PFSK-1 (cell line): ENCODE measurements around the gene IRF2.

Experiments used
- FOXP2 ChIP-seq: optimal IDR thresholded peaks from 2 replicates; pipeline ENCODE3; 2011; ENCODE audit warnings: borderline replicate concordance, control low read depth, inconsistent platforms; ENCODE audit not compliant: insufficient read depth; ENCODE audit errors: extremely low read length, extremely low read depth
- POLR2AphosphoS5 ChIP-seq: IDR thresholded peaks from 2 replicates; pipeline ENCODE4 v1.6.1; 2012; ENCODE audit warnings: low read depth, mild to moderate bottlenecking, control low read depth, low read length, moderate library complexity
- SIN3A ChIP-seq: IDR thresholded peaks from 2 replicates; pipeline ENCODE4 v1.6.1; 2012; ENCODE audit warnings: mild to moderate bottlenecking, low read length, moderate library complexity, borderline replicate concordance; ENCODE audit not compliant: insufficient read depth
- TAF1 ChIP-seq: IDR thresholded peaks from 2 replicates; pipeline ENCODE4 v1.6.1; 2012; ENCODE audit warnings: low read length, control low read depth, borderline replicate concordance; ENCODE audit not compliant: insufficient read depth
- TF ChIP-seq, protein P1 (sequence below), 2 experiments: IDR thresholded peaks; 2 replicates each; pipeline versions ENCODE4 v1.6.1 to v1.8.0; 2011 to 2012; ENCODE audit warnings: low read depth in 2 of 2, low read length in 2 of 2, control low read depth in 1 of 2, inconsistent platforms in 1 of 2, mild to moderate bottlenecking in 1 of 2, moderate library complexity in 1 of 2; ENCODE audit not compliant: insufficient read depth in 1 of 2

IRF2 gene

DNA sequence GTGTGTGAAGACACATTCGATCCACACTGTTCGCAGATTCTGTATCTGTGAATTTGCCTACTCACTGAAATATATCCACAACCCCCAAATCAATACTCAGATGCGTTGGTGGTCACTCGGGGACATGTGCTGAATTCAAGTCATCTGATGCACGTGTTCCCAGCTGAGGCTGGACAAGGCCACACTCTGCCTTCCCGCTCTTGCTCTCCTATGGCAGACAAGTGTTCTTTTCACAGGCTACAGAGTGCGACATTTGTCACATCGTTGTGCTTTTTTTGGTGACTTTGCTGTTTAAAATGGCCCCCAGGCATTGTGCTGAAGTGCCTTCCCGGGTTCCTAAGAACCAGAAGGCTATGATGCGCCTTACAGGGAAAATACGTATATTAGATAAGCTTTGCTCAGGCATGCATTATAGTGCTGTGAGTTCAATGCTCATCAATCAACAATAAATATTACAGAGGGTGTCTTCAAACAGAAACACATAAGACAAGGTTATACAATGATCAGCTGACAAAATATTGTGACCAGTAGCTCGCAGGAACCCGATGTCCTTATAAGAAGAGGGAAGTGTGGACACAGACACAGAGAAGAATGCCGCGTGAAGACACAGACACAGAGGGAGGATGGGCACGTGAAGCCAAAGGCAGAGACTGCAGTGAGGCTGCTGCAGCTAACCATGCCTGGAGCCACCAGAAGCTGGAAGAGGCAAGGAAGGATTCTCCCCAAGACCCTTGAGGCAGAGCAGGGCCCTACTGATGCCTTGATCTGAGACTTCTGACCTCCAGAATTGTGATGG, 42.0 kb downstream of the IRF2 start:
- TF ChIP-seq TAF1 (no peak), SIN3A (no peak), POLR2AphosphoS5 (no peak), FOXP2 (no peak)

DNA sequence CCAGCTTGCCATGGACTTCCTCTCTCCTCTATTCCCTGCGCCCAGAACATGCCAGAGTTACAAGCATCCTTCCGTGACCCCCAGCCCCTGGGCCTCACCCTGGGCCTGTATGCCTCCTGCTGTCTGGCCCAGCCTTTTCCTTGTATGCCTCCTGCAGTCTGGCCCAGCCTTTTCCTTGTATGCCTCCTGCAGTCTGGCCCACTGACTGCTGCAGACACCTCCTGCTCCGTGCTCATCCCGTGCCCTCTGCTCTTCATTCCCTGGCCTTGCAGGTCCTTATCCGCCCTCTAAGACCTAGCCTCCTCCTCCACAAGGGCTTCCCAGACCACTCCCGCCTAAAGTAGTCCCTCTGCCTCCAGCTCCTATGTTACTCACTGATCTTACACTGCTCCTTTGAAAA, 44.2 kb downstream of the IRF2 start:
- no peak for TF ChIP-seq TAF1
- no peak for TF ChIP-seq FOXP2
- no peak for TF ChIP-seq POLR2AphosphoS5
- TF ChIP-seq, protein P1, sequence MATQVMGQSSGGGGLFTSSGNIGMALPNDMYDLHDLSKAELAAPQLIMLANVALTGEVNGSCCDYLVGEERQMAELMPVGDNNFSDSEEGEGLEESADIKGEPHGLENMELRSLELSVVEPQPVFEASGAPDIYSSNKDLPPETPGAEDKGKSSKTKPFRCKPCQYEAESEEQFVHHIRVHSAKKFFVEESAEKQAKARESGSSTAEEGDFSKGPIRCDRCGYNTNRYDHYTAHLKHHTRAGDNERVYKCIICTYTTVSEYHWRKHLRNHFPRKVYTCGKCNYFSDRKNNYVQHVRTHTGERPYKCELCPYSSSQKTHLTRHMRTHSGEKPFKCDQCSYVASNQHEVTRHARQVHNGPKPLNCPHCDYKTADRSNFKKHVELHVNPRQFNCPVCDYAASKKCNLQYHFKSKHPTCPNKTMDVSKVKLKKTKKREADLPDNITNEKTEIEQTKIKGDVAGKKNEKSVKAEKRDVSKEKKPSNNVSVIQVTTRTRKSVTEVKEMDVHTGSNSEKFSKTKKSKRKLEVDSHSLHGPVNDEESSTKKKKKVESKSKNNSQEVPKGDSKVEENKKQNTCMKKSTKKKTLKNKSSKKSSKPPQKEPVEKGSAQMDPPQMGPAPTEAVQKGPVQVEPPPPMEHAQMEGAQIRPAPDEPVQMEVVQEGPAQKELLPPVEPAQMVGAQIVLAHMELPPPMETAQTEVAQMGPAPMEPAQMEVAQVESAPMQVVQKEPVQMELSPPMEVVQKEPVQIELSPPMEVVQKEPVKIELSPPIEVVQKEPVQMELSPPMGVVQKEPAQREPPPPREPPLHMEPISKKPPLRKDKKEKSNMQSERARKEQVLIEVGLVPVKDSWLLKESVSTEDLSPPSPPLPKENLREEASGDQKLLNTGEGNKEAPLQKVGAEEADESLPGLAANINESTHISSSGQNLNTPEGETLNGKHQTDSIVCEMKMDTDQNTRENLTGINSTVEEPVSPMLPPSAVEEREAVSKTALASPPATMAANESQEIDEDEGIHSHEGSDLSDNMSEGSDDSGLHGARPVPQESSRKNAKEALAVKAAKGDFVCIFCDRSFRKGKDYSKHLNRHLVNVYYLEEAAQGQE (IDR thresholded peaks at IDR 0.05; ENCODE audit: insufficient read depth in 1 of 2, low read depth in 2 of 2, low read length in 2 of 2) = no peak
- no peak for TF ChIP-seq SIN3A

DNA sequence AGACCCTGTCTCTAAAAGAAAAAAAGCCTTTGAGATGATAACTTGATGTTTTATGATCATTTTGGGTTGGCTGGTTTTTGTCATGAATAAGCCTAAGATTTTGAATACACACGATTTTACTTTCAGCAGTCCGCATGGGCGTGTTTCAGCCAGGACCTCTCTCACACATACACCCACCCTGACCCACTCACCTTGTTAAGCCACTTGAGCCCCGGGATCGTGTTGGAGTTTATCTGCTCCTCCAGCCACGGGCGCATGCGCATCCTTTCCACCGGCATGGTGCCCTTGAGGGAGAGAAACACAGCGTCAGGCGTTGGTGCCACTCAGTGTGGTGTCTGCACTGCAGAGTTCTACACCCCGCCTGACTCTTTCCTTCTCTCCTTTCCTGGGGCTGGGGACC, 45.6 kb downstream of the IRF2 start:
- TF ChIP-seq POLR2AphosphoS5 (no peak), FOXP2 (no peak), TAF1 (no peak), SIN3A (no peak)
- TF ChIP-seq, protein P1 (IDR thresholded peaks at IDR 0.05; ENCODE audit: insufficient read depth in 1 of 2, low read depth in 2 of 2, low read length in 2 of 2) = no peak

DNA sequence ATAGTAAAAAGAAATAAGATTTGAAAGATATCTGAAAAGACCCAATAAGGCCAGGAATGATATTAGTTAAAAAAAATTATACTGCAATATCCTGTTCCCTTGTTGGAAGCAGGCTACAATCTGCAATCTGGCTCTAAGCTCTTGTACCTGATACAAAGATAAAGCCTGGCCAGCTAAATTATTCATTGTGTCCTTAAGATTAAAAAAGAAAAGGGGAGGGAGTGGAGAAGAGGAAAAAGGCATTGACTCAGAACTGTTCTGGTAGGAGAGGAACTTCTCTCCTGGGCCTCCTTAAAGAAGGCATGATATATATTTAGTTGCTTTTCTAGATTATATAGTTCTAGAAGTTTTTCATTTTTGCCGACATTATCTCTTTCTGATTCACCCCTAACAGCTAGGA, 46.7 kb downstream of the IRF2 start:
- TF ChIP-seq, protein P1 (IDR thresholded peaks at IDR 0.05; ENCODE audit: insufficient read depth in 1 of 2, low read depth in 2 of 2, low read length in 2 of 2) = no peak

DNA sequence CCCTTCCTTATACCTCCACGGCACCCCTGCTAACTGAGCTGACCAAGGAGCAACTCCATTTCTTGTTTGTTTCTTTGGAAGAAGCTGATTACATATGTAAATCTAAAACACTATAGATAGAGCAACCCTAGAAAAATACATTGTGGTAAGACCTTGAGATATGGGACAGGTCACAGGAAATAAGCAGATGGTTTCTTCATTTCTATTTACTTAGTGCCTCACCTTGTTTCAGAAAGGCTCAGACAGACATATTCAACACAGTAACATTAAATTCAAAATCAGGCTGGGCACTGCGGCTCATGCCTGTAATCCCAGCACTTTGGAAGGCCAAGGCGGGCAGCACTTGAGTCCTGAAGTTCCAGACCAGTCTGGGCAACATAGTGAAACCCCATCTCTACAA, 47.3 kb downstream of the IRF2 start:
- TF ChIP-seq, protein P1 (IDR thresholded peaks at IDR 0.05; ENCODE audit: insufficient read depth in 1 of 2, low read depth in 2 of 2, low read length in 2 of 2) = no peak
- no peak for TF ChIP-seq POLR2AphosphoS5
- no peak for TF ChIP-seq FOXP2
